Keratinocyte (primary cell): ENCODE measurements around the gene CCM2. TPM values are rescaled to one million over a fixed set of nuclear protein-coding genes. Genes with fewer than 3 reads are reported as not detected.

ENCODE experiments used
- DNase-seq: peaks from one replicate; pipeline ENCODE4 v3.0.0-alpha.2; 2011; ENCODE audit warnings: low read depth, missing footprints, low spot score
- FAIRE-seq: peaks from 2 replicates; lab custom pipeline; 2011; peaks lifted over from hg19 to GRCh38; lab: Jason Lieb, UNC
- H2AFZ ChIP-seq: 2 replicates; pipeline ENCODE4 v1.6.0; 2012; ENCODE audit warnings: low read length, control low read depth, inconsistent platforms; ENCODE audit not compliant: control insufficient read depth
- H3K27ac ChIP-seq: 2 replicates; pipeline ENCODE4 v1.5.1; 2011; ENCODE audit warnings: low read length; ENCODE audit not compliant: control insufficient read depth, insufficient read depth
- H3K27me3 ChIP-seq: 3 replicates; pipeline ENCODE4 v1.6.0; 2011; ENCODE audit warnings: low read length; ENCODE audit not compliant: control insufficient read depth, insufficient read depth; ENCODE audit errors: extremely low read depth
- H3K36me3 ChIP-seq, 2 experiments: 2 replicates in 1 of 2; 3 replicates in 1 of 2; pipeline ENCODE4 v1.5.1; 2011; ENCODE audit warnings: low read length in 2 of 2, mild to moderate bottlenecking in 1 of 2; ENCODE audit not compliant: control insufficient read depth in 2 of 2, insufficient read depth in 2 of 2; ENCODE audit errors: extremely low read depth in 1 of 2
- H3K4me1 ChIP-seq: 3 replicates; pipeline ENCODE4 v1.5.1; 2011; ENCODE audit warnings: low read length; ENCODE audit not compliant: control insufficient read depth, insufficient read depth; ENCODE audit errors: extremely low read depth
- H3K4me2 ChIP-seq: 3 replicates; pipeline ENCODE4 v1.6.0; 2011; ENCODE audit warnings: low read depth, low read length; ENCODE audit not compliant: control insufficient read depth, insufficient read depth; ENCODE audit errors: extremely low read depth
- H3K4me3 ChIP-seq, 3 experiments: fragments of 200-600 bp in 1 of 3; sonication (generic) in 1 of 3; 2 replicates in 2 of 3; 3 replicates in 1 of 3; pipeline ENCODE4 v1.5.1; 2011 to 2016; ENCODE audit warnings: low read length in 3 of 3, mild to moderate bottlenecking in 3 of 3, control low read depth in 2 of 3, inconsistent platforms in 1 of 3, low read depth in 1 of 3, mixed read lengths in 1 of 3, mixed run types in 1 of 3, moderate library complexity in 1 of 3; ENCODE audit not compliant: control insufficient read depth in 2 of 3, insufficient read depth in 2 of 3; ENCODE audit errors: extremely low read depth in 1 of 3
- H3K79me2 ChIP-seq: 2 replicates; pipeline ENCODE4 v1.6.0; 2012; ENCODE audit warnings: low read length; ENCODE audit not compliant: control insufficient read depth, insufficient read depth
- H3K9ac ChIP-seq: 3 replicates; pipeline ENCODE4 v1.6.0; 2011; ENCODE audit warnings: low read length; ENCODE audit not compliant: control insufficient read depth, insufficient read depth; ENCODE audit errors: extremely low read depth
- H3K9me1 ChIP-seq: 3 replicates; pipeline ENCODE4 v1.6.0; 2011; ENCODE audit warnings: low read length; ENCODE audit not compliant: control insufficient read depth, insufficient read depth; ENCODE audit errors: extremely low read depth
- H3K9me3 ChIP-seq: 2 replicates; pipeline ENCODE4 v1.5.1; 2012; ENCODE audit warnings: low read depth, low read length; ENCODE audit not compliant: control insufficient read depth
- H4K20me1 ChIP-seq: 3 replicates; pipeline ENCODE4 v1.6.0; 2011; ENCODE audit warnings: low read length; ENCODE audit not compliant: control insufficient read depth, insufficient read depth; ENCODE audit errors: extremely low read depth
- EZH2 ChIP-seq: IDR thresholded peaks from one replicate; pipeline ENCODE4 v1.6.1; 2012; ENCODE audit warnings: inconsistent platforms, mild to moderate bottlenecking, low read length, moderate library complexity
- dilution Hi-C: fragments of 300-500 bp; cut with MboI; formaldehyde crosslinking; loops from one replicate; pipeline ENCODE4 v1.7.0; 2020; ENCODE audit warnings: low sequenced_read_pairs; ENCODE audit not compliant: extremely low pct_ligation_motif_present
- polyA plus RNA-seq, 5 experiments: library from polyadenylated mRNA; depleted of rRNA in 3 of 5; stranded (reverse) in 3 of 5; stranded (forward) in 1 of 5; unstranded in 1 of 5; fragments of >200 nt; gene quantifications; 1 replicate in 1 of 5; 2 replicates in 3 of 5; 3 replicates in 1 of 5; pipeline versions ENCODE4 v1.2.1 to v1.2.3, GENCODE V29; 2011 to 2012; ENCODE audit warnings: missing spikeins in 2 of 5, low read depth in 1 of 5, low replicate concordance in 1 of 5
- TF ChIP-seq, protein P1 (sequence below), 3 experiments: IDR thresholded peaks in 1 of 3; conservative IDR thresholded peaks in 1 of 3; optimal IDR thresholded peaks in 1 of 3; 2 replicates in 2 of 3; 3 replicates in 1 of 3; pipeline versions ENCODE3 to v1.5.1; 2011; ENCODE audit warnings: low read length in 3 of 3, mild to moderate bottlenecking in 3 of 3, moderate library complexity in 2 of 3, control low read depth in 1 of 3, inconsistent platforms in 1 of 3; ENCODE audit not compliant: insufficient read depth in 2 of 3; ENCODE audit errors: extremely low read depth in 1 of 3

Gene CCM2
- polyA plus RNA-seq, 1 donor (not counting 4 experiments of a cell fraction or from before 2014, with no cell fraction given): 44.8 TPM

DNA sequence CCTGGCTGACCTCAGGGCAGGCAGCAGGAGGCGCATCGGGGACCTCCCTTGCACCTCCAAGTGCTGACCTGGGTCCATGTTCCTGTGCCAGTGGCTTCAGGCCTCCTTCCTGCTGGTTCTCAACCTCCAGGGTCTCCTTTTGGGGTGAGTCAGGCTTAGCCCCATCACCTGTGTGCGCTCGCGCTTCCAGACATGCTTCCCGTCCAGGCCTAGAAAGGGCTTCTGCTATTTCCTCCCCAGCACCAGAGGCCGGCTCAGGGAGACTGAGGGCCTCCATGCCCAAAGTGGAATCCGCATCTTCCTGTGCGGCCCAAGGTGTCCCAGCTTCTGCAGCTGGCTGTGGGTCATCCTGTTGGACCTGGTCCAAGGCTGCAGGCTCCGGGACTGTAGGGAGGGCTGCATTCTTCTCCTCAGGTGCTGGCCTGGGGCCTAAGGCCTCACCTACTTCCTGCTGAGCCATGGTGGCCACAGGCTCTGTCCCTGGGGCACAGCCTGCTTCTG is 82.9 kb downstream of the CCM2 start:
- Histone ChIP-seq H3K9me3 (no peaks in the 10 kb centered on the region), H4K20me1 (peaks cover 3% of the 10 kb centered on the region), H2AFZ (no peak overlapping the region), H3K4me3 (no peak overlapping the region), H3K4me2 (no peak overlapping the region), H3K9ac (no peak overlapping the region), H3K36me3 (no peaks in the 10 kb centered on the region), H3K27ac (no peak overlapping the region), H3K79me2 (no peaks in the 10 kb centered on the region), H3K27me3 (no peaks in the 10 kb centered on the region), H3K9me1 (no peaks in the 10 kb centered on the region), H3K4me1 (peaks cover 2% of the 10 kb centered on the region)
- DNase-seq (no peak), FAIRE-seq (no peak)
- no peak for TF ChIP-seq EZH2
- TF ChIP-seq, protein P1, sequence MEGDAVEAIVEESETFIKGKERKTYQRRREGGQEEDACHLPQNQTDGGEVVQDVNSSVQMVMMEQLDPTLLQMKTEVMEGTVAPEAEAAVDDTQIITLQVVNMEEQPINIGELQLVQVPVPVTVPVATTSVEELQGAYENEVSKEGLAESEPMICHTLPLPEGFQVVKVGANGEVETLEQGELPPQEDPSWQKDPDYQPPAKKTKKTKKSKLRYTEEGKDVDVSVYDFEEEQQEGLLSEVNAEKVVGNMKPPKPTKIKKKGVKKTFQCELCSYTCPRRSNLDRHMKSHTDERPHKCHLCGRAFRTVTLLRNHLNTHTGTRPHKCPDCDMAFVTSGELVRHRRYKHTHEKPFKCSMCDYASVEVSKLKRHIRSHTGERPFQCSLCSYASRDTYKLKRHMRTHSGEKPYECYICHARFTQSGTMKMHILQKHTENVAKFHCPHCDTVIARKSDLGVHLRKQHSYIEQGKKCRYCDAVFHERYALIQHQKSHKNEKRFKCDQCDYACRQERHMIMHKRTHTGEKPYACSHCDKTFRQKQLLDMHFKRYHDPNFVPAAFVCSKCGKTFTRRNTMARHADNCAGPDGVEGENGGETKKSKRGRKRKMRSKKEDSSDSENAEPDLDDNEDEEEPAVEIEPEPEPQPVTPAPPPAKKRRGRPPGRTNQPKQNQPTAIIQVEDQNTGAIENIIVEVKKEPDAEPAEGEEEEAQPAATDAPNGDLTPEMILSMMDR (optimal IDR thresholded peaks at IDR 0.05 in 1 of 3, IDR thresholded peaks at IDR 0.05 in 1 of 3, conservative IDR thresholded peaks at IDR 0.05 in 1 of 3; ENCODE audit: extremely low read depth in 1 of 3, insufficient read depth in 2 of 3, low read length in 3 of 3): no peak
- dilution Hi-C loops: no loop called here

GRCh38 chr7:45084336-45084735 is 84.3 kb downstream of the CCM2 start:
- H2AFZ ChIP-seq: no peak overlapping the region
- TF ChIP-seq, protein P1 (optimal IDR thresholded peaks at IDR 0.05 in 1 of 3, IDR thresholded peaks at IDR 0.05 in 1 of 3, conservative IDR thresholded peaks at IDR 0.05 in 1 of 3; ENCODE audit: extremely low read depth in 1 of 3, insufficient read depth in 2 of 3, low read length in 3 of 3): no peak
- TF ChIP-seq EZH2: no peak
- peaks cover 3% of the 10 kb centered on the region for H4K20me1 ChIP-seq
- no peak for DNase-seq
- no peak overlapping the region for H3K4me3 ChIP-seq
- no peaks in the 10 kb centered on the region for H3K27me3 ChIP-seq
- H3K9ac ChIP-seq: no peak overlapping the region
- no peak overlapping the region for H3K4me2 ChIP-seq
- no peaks in the 10 kb centered on the region for H3K9me3 ChIP-seq
- H3K36me3 ChIP-seq: no peaks in the 10 kb centered on the region
- no peaks in the 10 kb centered on the region for H3K79me2 ChIP-seq
- no peaks in the 10 kb centered on the region for H3K9me1 ChIP-seq
- dilution Hi-C loops: no loop called here
- no peak overlapping the region for H3K27ac ChIP-seq
- no peak for FAIRE-seq
- peaks cover 2% of the 10 kb centered on the region for H3K4me1 ChIP-seq
